Daoy (cell line): Measurements from ENCODE around the gene CD47. TPM values are rescaled to one million over a fixed set of nuclear protein-coding genes. Genes with fewer than 3 reads are reported as not detected.

ENCODE experiments used
- DNase-seq: peaks from one replicate; pipeline ENCODE4 v3.0.0-alpha.2; 2015; ENCODE audit warnings: low read depth
- total RNA-seq: library from RNA; depleted of rRNA; stranded (reverse); fragments of >200 nt; shearing (Covaris generic); gene quantifications from 2 replicates; pipeline ENCODE4 v1.2.3, GENCODE V29; 2014

Gene CD47
- total RNA-seq, 1 experiment from 2014 or later: 160 TPM

- no peak for DNase-seq
Observed at GRCh38 chr3:108053067-108053466, 37.8 kb downstream of the CD47 start.

DNA sequence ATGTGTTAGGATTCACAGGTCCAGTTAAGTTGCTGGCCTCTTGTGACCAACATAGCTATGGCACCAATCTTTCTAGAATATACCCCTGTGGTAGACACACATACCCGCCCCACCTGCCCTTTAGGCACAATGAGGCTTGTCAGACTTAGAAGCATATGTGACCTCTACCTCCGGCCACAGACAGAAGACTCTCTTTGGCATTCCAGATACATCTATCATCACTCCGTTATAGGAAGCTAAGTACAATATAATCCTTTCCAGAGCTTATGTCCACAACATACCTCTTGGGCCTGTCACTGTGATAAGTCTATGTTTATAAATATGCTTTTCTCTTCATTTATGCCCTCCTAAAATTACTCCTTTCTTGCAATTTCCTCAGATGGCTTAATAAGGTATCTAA lies 39.8 kb downstream of the CD47 start:
- no peak for DNase-seq

- no peak for DNase-seq
Observed at GRCh38 chr3:108047987-108048386, 42.8 kb downstream of the CD47 start.

DNA sequence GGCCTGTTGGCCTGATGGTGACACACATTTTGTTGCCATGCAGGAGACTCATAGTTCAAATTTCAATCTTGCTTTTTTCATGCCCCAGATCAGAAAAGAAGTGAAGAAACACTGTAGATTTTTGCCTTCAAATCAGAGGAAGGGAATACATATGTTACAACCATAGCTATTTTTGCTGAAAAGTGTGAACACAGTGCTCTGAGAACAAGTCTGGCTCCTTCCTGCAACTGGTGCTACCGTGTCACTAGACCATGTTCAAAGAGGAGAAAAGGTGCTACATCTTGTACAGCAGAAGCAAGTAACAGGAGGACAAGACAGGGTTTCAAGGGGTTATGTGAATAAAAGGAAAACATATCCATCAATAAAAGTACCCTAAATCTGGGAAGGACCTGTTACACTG lies 44.6 kb downstream of the CD47 start:
- no peak for DNase-seq

GRCh38 chr3:108044699-108045098 lies 46.1 kb downstream of the CD47 start:
- no peak for DNase-seq

DNA sequence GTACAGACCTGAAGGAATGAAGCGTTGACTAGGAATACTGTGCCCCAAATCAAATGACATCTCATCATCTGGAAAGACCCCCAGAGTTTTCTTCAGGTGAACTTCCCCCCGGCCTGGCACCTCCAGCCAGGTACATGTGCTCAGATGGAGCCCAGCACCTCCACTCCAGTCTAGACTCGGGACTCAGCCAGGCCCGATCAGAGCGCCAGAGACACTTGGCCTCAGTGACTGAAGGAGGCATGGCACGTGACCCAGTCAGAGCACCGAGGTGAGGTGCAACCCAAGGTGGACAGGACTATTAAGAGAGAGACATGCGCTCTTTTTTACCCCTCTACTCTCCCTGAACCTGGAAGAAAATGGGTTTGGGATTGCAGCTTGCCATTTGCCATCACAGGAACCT lies 48.5 kb downstream of the CD47 start:
- no peak for DNase-seq

- DNase-seq: no peak
Observed at GRCh38 chr3:108041253-108041652, 49.6 kb downstream of the CD47 start.

GRCh38 chr3:108037770-108038169 lies 53.1 kb downstream of the CD47 start:
- no peak for DNase-seq

DNA sequence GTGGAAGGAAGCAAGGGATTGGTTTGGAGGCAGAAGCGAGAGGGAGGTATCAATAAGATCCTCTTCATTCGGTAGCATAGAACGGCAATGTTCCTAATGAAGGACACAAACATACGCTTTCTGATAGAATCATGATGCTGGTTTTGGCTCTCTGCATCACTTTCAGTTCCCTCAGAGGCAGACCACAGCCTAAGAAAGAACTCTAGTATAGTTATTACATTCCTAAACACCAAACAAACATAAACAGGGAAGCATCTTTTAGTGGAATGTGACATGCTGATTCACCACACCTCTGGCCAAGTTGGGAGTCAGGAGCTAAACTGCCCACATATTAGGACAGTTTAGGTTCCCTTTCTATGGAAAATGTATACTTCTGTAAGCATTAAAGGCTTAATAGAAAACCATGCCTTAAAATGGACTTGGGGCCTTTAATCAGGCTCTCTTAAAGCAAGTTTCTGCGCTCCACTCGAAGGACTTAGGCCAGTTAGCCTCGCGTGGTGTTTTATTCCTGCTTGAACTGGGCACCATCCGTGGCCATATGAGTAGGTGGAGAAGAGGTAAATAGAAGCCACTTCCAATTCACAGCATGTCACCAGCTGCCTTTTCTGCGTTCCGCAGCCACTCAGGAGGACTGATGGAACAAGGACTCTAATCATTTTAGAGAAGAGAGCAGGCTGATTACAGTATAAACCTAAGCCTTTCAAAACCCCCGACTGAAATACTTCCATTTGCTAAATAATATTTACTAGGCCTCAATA lies 53.7 kb downstream of the CD47 start:
- no peak for DNase-seq

- no peak for DNase-seq
Observed at GRCh38 chr3:108036401-108036800, 54.4 kb downstream of the CD47 start.

- DNase-seq: peak; percentile 11
Observed at GRCh38 chr3:108035751-108036150, 55.1 kb downstream of the CD47 start.

DNA sequence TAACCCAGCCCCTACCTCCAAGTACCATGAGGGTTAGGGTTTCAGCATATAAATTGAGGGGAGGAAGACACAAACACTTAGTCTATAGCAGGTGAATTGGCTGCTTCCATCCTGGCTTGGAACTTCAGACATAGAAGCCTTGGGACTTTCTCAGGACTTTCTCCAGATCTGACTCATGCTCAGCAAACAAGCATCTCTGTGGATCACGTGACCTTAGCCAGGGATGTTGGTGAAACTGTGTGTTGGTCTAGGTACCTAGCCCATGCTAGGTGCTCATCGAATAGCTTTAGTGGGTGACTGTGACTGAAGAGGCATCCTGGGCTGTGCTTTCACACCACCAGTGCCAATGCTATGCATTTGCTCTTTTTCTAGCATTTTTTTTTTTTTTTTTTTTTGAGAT lies 58.9 kb downstream of the CD47 start:
- DNase-seq: peak; percentile 46

DNA sequence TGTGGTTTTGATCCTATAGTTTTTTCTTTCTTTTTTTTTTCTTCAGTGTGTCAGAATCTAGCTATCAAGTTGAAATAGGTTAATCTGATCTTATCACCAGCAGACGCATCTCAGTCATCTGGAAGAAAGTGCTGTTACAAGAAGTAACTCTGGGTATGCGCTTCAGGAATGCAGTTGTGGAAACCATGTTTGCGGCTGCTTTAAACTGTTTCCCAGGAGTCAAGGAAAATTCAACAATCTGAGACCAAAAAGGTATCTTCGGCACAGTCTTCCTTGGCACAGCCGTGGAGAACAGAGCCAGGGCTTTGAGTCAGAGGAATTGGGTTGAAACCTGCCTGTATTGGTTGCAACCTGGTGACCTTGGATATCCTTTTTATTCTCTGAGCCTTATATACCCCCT lies 59.9 kb downstream of the CD47 start:
- no peak for DNase-seq

- DNase-seq: no peak
Observed at GRCh38 chr3:108029466-108029865, 61.4 kb downstream of the CD47 start.

GRCh38 chr3:108028896-108029295 lies 61.9 kb downstream of the CD47 start:
- no peak for DNase-seq

DNA sequence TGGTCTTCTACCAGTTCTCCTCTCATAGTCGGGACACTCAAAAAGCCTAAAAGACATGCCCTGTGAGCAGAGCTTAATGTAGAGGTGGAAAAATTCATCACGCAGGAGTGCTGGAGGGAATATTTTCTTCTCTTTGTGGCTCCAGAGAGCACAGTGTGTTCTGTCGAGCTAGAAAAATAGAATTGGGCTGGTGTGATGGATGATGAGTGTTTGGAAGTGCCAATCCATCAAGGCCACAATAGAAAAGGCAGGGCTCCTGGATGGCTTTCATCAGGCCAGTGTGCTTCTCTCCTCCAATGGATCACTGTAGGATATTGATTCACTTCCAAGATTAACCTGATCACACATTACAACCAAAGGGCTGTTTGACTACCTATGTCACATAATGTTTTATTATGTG lies 65.7 kb downstream of the CD47 start:
- DNase-seq: no peak

- DNase-seq: no peak
Observed at GRCh38 chr3:108024146-108024850, 66.5 kb downstream of the CD47 start.

DNA sequence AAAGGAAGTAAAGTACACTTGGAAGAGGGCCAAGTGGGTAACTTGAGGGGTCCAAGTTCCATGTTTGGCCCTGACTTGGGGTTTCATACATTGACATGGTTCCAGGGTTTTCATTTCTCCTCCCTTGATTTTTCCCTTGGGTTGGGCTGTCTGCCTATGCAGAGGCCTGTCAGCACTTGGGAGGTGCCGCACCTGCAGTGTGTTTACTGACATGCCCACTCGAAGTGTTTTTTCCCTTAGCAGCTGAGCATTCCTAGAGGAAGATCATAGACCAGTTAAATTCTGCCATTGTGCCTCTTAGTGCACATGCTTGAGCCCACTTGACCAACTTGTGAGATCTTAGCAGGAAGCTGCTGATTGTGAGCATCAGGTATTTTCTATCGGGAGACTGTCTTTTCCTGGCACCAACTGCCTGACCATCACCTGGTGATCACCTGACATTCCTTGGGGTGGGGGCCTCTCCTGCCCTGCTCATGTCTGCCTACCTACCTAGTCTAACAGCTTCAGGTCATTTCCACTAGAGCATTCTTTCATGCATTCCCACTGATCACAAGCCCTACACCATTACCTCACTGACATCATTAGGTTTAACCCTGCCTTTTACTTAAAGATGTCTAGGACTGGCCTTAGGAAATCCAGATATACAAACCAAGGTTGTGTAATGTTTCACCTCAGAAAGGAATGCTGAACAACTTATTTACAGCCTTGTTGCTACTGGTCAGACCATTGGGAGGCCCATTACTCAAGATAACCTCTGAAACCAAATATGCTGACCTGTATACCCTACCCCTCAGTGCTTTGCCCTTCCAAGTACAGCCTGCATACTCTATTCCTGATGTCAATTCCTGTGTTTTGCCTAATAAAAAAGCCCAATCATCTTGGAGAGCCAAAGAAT lies 68.3 kb downstream of the CD47 start:
- DNase-seq: no peak

DNA sequence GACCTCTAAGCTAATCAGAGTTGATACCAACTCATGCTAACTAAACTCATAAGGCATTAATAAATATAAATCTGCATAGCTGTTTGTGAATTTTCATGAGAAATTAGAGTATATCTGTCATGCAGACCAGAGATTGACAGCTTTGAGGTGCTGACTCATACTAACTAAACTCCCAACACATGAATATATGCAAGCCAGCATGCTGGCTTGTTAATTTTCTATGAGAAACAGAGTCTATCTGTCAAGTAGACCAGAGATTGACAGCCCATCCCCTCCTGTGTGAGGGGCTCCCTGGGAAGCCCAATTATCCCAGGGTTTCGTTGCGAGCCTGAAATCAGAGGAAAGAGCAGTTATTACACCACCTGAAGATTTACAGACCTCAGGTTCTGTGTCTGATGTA lies 69.3 kb downstream of the CD47 start:
- DNase-seq: no peak

DNA sequence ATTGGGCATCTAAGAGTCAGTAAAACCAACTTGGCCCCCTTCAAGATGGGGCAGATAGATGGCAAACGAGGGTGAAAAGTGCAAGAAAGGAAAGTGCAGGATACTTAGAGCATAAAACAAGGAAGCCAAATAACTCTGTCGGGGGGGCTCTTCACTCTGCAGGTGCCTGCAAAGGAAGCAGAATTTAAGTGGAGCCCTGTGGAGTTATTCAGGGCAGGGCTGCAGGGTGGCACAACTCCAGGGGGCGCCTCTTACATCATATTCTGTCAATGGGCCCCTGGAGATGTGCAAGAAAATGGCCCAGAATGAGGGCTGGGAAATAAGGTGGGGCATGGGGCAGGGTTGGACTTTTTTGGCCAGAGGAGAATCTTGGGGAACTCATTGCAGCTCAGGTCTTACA lies 69.7 kb downstream of the CD47 start:
- no peak for DNase-seq

GRCh38 chr3:108018552-108018951 lies 72.3 kb downstream of the CD47 start:
- no peak for DNase-seq

- DNase-seq: no peak
Observed at GRCh38 chr3:108017587-108017986, 73.2 kb downstream of the CD47 start.

- DNase-seq: no peak
Observed at GRCh38 chr3:108014943-108015342, 75.9 kb downstream of the CD47 start.
